ENCODE results near the gene RPS6KA2. TPM values are rescaled to one million over a fixed set of nuclear protein-coding genes. Genes with fewer than 3 reads are reported as not detected.

RPS6KA2 gene
- total RNA-seq, 1 donor from 2014 or later: 36.1 TPM

DNA sequence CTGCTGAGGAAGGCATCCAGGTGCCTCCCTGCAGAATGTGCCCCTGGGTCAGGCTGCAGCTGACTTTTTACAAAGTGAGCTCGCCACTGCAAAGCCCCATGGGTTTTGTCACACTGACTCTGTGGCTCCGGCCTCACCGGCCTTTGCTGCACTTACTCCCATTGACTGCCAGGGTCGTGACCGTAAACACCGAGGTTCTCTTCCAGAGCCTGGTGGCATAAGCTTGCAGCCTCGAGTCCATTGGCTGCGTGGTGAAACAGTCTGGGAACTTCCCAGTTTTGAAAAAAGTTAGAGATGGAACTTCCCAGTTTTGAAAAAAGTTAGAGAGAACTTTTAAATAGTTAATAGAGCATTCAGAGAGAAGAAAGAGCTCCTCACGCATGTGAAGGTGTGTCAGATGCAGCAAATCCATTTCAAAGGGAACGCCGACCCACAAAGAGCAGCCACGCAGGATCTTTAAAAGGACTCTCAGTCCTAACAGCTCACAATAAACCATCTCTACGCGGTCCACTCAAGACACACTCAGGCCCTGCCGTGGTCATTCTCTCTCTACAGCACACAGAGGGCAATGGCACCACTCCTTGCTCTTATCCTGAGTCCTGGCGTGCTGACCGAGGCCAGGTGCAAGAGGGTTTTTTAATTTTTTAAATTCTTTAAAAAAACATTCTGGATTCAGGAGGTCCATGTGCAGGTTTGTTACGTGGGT lies 53.4 kb downstream of the RPS6KA2 start:
- no peak for DNase-seq (ENCODE audit: low spot score)

GRCh38 chr6:166572370-166573261 lies 54.4 kb downstream of the RPS6KA2 start:
- peak; percentile 46 for DNase-seq (ENCODE audit: low spot score)

- no peak for DNase-seq (ENCODE audit: low spot score)
Observed at GRCh38 chr6:166570929-166571713, 55.9 kb downstream of the RPS6KA2 start.

DNA sequence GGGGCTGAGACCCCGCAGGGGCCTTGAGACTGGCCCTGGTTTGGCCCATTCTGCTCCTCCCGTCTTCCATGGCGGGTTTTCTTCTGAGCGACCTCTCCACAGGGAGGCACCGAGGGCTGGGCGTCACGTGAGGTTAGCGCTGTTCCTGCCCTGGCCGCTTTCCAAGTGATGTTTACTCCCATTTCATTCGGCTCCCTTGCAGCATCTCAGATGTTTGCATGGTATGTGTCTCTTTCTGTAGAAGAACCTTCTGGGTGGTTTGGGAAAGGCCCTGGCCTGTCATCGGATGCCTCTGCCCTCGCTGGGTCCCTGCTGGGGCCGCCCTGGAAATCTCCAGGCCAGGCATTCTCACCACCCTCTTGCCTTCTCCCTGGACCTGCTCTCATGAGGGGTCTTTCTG lies 57.8 kb downstream of the RPS6KA2 start:
- no peak for DNase-seq (ENCODE audit: low spot score)

DNA sequence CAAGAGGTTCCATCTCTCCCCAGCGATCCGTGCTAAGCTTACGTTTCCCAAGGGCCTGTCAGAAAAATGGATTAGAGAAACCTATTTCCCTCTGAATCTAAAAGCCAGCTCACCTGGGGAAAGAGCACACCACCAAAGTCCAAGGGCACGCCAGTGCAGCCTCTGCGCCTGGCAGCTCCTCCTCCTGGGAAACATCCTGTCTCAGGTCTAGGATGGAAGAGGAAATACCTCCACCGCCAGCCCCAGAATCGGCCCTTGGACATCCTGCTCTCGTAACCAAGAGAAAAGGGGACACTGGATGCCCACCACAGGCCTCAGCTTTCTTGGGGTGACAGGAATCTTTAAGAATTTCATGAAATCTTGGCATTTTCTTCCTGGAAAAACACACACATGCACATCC lies 59.2 kb downstream of the RPS6KA2 start:
- DNase-seq (ENCODE audit: low spot score): no peak

DNA sequence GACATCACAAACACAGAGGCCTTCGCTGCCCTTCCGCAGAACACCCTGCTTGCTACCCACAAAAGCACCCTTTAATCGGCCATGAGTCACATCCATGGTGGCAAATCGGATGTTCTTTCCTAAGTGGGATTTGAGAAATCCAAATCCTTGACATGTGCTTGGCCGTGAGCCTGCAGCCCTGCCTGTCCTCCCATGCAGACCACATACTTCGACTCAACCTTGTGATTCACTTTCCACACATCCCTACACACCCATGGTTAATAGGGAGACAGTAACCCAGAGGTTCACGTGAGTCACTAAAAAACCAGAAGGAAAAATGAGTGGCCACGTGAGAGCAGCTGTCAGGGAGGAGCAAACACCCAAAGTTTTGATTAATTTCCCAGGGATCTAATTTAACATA lies 59.9 kb downstream of the RPS6KA2 start:
- DNase-seq (ENCODE audit: low spot score): no peak

DNA sequence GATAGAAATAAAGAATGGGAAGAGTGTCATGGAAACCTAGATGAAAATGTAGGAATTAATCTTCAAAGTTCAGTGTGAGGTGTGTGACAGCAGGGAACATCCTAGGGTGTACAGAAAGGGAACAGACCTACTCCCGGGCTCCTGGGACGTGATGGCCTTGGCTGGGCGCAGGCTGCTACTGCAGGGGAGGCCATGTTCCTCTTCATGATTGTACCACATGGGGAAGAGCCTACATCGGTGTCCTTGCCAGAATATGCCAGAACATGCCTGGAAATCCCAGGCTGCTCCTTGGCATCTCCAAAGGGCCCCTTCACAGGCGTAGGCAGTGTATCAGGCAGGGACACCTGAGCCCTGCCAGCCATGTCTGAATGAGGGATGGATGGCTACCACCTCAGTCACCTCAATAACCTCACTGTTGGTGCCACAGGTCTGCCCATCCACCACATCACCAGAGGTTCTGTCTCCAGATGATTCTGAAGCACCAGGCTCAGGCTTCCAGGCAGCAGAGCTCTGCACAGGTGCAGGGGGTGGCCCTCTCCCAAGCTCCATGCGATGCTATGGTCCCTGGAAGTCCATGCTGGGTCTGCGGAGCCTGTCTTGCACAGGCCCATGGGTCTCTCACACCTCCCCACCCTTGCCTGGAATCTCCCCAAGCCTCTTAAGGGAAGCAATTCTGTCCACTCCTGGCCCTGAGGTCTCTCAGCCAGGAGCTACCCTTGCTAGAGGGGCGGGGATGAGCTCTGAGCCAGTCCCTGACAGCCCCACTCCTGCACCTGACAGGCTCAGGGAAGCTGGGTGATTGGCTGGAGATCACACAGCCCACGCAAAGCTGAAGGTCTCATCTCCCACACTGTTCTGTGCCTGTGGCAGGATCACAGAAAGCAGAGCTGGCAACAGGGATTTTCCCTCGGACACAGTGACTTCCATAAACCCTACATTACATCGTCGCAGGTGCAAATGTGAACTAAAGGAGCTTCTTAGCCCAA lies 60.7 kb downstream of the RPS6KA2 start:
- DNase-seq (ENCODE audit: low spot score): no peak

DNA sequence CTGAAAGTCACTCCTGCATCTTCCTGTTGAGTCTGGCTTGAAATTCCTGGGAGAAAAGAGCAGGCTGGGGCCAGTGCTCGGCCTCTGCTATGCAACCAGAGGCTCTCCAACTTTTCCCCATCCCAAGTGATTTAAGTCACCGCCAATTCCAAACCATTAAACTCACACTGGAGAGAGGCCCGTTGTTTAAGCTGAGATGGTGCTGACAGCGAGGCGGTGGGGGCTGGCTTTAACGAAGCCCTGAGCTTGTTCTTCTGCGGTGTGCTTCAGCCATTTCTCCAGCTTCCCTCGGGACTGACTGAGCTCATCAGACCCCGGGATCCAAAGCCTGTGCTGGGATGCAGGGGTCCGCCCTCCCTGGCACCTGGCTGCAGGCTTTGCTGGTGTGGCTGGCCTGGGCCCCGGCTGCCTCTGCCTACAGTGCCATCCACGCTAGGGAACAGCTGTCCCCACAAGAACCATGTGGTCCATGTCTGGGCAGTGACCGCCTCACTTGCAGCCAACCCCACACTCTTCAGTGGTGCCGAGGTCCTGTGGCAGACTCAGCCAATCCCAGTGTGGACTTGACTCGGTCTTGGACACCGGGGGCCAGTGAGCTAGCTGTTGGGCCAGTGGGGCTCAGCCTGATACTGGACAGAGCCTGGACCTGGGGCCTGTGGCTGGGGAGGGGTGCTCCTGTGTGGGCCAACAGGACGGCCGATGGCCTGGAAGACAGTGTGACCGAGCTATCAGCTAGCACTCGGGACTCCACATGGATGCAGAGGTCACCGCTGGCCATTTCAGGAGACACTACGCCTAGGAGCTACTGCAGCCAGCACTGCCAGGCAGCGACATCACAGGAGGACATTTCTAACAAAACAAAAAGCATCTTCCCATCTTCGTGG lies 61.7 kb downstream of the RPS6KA2 start:
- DNase-seq (ENCODE audit: low spot score): no peak

DNA sequence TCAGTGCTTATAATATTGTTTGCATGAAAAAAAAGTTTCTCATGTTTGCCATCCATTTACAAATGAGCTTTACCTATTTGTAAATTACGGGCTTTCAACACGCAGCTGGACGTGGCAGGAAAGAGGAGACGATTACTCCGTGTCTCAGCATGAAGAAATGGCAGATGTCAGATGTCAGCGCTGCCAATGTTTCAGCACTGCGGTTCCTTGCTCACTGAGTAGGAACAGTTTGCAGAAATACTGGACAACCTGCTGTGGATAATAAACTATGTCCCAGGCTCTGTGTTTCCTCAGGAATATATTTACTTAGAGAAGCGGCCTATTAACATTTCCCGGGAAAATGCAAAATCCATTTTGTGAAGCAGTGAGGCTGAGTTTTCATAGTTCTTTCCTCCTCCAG lies 63.2 kb downstream of the RPS6KA2 start:
- DNase-seq (ENCODE audit: low spot score): no peak

GRCh38 chr6:166563200-166563599 lies 63.9 kb downstream of the RPS6KA2 start:
- DNase-seq (ENCODE audit: low spot score): no peak

DNA sequence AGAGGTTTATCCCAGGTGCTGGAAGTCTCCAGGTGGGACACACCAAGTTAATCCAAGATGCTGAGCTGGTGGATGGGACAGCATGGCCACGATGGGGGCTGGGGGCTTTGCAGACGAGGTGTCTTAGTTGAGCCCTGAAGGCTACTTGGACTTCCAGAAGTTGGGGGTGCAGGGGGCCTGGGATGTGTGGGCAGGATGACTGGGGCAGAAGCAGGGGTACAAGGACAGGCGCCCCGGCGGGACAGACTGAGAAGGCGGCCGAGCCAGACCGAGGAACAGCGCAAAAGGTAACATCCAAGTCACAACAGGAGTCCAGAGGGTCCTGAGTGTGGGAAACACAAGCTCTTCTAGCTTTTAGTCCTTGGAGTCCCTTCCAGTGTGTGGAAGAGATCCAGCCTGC lies 64.3 kb downstream of the RPS6KA2 start:
- no peak for DNase-seq (ENCODE audit: low spot score)

GRCh38 chr6:166561771-166562359 lies 65.2 kb downstream of the RPS6KA2 start:
- DNase-seq (ENCODE audit: low spot score): no peak

DNA sequence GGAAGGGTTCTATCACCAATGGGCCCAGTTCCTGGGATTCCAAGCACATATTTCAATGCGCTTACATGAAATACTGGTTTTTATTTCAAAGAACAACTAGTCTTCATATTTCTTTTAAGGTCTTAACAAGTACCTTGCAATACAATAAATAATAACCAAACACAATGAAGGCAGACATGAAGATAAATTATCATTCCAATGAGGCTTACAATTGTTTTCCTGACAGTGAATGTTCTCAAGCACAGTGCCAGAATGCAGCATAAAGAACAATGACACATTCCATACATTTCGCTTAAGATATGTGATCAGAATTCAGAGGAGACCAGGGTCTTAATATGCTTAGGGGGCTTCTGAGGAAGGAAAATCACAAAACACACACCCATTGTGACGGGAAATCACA lies 66.8 kb downstream of the RPS6KA2 start:
- DNase-seq (ENCODE audit: low spot score): no peak

GRCh38 chr6:166559662-166560061 lies 67.4 kb downstream of the RPS6KA2 start:
- DNase-seq (ENCODE audit: low spot score): no peak

DNA sequence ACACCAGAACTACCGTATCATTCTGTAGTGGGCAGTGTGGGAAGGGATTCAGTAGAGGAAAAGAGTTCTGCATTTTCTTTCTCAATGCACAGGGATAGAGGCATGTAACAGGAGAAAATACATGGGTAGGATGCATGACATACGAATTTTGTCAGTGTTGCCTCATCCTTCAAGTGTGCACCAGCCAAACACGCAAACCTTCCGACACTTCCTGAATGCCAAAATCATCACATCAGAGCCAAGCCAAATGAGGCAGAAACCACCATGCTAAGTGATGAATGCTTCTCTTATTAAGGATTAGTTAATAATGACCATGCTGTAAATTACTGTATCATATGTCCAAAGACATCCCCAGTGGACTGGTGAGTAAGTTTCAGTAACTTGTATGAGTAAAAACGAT lies 67.8 kb downstream of the RPS6KA2 start:
- no peak for DNase-seq (ENCODE audit: low spot score)

GRCh38 chr6:166558156-166559005 lies 68.7 kb downstream of the RPS6KA2 start:
- no peak for DNase-seq (ENCODE audit: low spot score)

DNA sequence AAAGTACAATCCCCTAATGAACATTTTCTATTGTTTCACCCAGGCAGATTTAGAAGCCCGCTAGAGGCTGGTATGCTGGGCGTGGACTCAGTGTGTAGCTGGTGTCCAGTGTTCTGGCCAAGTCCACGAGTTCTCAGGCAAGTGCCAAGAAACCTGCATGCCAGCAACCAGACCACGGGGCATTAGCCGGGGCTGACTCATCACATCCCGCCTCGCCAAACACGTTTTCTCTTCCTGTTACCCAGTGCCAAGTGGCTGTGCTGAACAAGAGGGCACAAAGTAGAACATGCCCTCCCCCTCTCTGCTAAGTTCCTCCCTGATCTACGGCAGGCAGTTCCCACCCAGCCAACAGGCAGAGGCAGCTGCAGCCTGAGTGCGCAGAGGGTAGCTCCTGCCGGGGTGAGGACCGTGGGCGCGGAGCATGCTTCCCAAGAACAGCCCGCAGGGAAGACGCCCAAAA lies 70.2 kb downstream of the RPS6KA2 start:
- DNase-seq (ENCODE audit: low spot score): peak; percentile 96

DNA sequence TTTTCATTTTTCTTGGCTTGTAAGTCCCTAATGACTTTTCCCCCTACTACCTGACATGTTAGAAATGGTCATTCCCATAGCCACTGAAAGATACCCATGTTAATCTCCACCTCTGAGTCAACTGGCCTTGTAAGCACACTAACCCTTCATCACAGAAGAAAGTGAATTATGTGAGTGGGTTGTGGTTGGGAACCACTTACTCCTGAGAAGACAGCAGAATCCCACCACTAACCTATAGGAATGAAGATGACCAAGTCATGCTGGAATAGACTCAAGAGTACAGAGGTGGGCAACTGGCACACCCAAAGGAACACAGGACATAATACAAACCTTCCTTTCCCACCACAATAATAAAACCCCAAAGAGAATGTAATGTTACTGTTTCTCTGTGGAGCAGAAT lies 70.7 kb downstream of the RPS6KA2 start:
- no peak for DNase-seq (ENCODE audit: low spot score)

DNA sequence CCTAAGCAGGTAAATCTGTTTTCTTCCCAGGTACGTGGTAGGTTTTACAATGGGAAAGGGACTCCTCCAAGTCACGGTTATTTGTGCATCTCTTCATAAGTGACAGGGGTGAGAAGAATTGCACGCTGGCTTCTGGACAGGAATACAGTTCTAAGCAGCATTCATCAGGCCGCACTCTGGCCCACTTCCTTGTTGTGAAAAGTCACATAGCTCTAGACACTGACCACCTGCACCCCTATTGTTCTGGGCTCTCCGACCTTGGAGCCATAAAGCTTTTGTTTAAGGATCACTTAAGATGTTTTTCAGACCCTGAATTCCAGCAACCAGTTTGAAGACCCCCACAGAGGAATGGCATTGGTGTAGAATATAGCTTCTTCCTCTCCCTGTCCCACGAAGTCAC lies 72.0 kb downstream of the RPS6KA2 start:
- no peak for DNase-seq (ENCODE audit: low spot score)

All from mucosa of gallbladder (tissue), 1 donor.